GM19023 (cell line): ENCODE data around the gene RNF149.
"Not testable (repeated sequence)": the region's sequence is repeated elsewhere in the genome, so short reads cannot be mapped to it uniquely, and the experiment has no call there.

Experiments
- ATAC-seq: cut with Tn5 transposase; IDR thresholded peaks from one replicate; pipeline ENCODE4 v1.9.1; 2021; ENCODE audit warnings: mild to moderate bottlenecking, moderate library complexity; ENCODE audit not compliant: unreplicated experiment

RNF149 gene

DNA sequence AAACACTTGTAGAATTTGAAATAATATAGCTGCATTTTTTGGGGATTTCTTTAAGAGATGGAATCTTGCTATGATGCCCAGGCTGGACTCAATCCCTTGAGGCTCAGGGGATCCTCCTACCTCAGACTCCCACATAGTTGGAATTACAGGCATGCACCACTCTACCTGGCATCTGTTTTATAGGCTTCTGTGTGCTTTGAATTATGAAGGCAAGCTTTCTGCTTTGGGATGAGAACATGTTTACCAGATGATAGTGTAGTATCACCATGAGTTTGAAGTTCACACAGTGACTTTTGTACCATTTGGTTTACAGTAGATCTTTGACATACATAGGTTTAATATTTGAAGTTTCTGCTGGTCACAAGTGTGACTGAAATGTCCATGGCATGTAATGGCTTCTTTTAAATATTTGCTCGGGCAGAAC is 45.1 kb downstream of the RNF149 start:
- ATAC-seq, result no peak

DNA sequence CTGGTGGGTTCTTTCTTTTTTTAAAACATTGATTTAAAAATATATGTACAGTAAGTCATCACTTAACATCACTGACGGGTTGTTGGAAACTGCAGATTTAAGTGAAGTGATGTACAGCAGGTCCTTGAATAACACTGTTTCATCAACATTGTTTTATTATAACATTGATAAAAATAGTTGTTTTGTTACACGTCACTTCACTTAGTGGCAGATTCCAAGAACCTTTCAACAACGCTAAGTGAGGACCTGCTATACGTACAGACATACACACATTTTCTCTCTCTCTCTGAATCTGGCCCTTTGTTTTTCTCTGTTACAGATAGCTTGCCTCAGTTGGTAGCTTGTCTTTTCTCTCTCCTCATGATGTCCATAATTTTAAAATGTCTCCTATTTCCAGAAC is 46.4 kb downstream of the RNF149 start:
- no peak for ATAC-seq

DNA sequence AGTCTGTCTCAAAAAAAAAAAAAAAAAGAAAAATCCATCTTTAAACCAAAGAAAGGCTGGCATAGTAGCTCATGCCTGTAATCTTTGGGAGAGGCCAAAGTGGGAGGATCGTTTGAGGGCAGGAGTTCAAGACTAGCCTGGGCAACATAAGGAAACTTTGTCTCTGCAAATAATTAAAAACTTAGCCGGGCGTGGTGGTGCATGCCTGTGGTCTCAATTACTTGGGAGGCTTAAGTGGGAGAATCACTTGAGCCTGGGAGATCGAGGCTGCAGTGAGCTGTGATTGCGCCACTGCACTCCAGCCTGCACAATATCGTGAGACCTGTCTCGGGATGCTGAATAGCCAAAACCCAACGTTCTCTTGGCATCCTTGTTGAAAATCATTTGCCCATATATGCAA is 49.7 kb downstream of the RNF149 start:
- ATAC-seq, result no peak

DNA sequence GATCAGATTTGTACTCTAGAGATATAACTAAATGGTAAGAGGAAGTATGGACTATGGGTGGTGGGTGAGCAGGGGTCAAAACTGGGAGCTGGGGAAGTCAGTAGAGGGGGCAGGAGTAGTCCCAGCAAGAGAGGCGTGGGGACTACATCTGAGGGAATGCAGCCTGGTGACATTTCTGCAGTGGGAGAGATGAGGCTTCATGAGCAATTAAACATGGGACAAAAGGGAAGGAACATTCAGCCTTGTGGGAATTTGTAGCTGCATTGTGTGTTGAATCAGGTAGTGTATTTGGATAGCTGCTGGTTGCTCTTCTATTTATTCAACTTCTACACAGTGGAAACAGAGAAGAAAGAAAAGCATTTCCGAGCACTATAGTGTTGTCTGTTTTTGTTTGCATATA is 52.2 kb downstream of the RNF149 start:
- ATAC-seq, result no peak

DNA sequence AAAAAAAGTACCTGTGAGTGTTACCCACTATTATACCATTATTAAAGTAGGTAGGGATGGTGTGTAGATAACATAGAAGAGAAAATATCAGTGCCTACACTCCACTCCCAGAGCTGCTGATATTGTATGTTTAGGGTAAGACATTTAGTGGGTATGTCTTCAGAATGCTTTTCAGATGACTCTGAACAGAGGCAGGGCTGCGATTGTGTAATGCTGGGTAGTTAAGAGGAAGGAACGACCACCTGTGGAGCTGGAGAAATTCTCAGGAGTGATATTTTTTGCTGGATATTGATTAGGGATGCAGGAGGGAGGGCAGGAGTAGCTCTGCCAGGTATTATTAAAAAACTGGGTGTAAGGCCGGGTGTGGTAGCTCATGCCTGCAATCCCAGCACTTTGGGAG is 53.0 kb downstream of the RNF149 start:
- no peak for ATAC-seq

DNA sequence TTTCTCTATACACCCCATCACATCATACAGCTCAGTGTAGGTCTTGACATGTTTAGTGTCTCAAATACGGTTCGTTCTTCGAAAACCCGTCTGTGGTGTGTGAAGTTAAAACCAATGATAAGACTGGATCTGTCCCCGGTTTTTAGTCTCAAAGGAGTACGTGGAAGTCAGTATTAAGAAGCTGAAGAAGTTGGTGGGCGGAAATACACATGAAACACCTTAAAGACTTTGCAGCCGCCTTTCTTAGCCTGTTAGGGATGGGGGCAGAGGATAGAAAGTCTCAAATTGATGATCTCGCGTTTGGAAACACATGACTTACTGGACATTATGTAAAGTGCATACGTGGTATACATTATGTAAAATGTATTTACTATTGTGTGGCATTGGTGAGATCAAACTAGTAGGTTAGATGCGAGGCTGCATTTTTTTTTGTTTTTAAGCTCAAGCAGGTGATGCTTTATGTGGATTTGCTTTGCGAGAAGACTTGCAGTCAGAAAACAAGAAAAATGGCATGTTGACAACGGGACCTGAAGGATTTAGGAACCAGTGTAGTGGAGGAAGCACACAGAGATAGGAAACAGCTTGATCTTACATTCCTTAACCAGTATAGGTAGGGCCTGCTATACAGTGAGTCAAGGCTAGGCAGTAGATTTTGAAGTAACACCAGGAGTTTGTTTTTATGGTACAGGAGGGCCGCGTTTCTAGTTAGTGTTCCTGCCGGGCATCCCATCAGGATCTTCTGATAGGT is 54.6 kb downstream of the RNF149 start:
- no peak for ATAC-seq

DNA sequence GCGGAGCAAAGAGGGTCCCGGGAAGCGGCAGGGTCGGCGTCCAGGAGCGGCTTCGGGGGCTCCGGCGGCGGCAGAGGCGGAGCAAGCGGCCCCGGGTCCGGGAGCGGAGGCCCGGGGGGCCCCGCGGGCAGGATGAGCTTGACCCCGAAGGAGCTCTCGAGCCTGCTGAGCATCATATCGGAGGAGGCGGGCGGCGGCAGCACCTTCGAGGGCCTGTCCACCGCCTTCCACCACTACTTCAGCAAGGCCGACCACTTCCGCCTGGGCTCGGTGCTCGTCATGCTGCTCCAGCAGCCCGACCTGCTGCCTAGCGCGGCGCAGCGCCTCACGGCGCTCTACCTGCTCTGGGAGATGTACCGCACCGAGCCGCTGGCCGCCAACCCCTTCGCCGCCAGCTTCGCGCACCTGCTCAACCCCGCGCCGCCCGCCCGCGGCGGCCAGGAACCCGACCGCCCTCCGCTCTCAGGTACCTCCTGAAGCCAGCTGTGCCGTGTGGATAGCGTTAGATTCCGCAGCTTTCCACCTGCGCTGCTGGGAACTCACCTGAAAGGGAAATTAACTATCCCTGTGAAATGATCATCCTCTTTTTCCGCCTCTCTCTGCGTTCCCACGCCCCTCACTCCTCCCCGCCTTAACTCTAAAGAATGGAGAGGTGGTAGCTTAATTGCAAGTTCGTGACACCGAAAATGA is 55.3 kb downstream of the RNF149 start:
- ATAC-seq, result peak; percentile 56

DNA sequence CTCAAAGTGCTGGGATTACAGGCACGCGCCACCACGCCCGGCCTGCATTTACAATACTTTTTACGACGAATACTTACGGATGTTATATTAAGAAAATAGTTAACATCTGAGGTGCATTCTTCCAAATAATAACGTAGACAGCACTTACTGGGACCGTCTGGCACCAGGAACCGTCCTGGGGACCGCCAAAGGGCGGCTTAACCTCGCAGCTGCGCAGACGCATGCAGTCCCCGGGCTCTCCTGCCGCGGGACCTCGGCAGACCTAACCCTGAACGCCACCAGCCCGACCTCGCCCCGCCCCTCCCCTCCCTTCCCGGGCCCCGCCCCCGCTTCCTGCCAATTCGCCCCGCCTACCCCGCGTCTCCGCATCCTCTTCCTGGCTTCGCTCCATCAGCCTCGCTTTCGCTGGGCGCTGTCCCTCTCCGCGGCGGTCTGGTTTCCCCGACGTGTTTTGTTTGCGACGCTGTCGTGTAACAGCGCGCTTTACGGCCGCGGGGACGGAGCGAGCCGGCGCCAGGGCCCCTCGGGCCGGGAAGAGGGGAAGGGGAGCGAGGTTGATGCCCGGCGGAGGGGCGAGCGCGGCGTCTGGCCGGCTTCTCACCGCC is 56.0 kb downstream of the RNF149 start, which contains the start of gene CNOT11:
Gene CNOT11 (plus strand): TSS at position 479 of the 605 bp plus-strand sequence. CDS start 79 bp downstream, at position 558.
- peak; percentile 91 for ATAC-seq

DNA sequence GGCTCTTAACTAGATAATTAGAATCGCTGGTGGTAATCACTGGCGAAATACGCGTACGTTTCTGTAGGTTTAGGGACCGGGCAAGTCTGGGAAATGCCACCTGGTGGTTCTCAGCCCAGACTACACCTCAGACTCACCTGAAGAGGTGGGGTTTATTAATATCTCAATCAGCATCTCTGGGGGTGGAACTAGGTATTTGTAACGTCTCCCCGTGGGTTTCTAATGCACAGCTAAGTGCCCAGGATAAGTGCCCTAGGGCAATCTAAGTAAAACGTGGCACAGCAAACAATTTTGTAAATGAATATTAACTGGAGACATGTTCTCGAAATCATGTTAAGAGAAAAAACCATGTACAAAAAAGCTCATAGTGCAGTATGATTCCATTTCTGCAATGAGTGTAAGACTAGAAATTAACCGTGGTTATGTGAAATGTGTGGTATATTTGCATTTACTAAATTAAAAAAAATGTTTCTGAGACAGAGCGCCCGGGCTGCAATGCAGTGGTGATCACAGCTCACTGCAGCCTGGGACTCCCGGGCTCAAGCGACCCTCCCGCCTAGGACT is 56.6 kb downstream of the RNF149 start:
- ATAC-seq, result peak; percentile 51

DNA sequence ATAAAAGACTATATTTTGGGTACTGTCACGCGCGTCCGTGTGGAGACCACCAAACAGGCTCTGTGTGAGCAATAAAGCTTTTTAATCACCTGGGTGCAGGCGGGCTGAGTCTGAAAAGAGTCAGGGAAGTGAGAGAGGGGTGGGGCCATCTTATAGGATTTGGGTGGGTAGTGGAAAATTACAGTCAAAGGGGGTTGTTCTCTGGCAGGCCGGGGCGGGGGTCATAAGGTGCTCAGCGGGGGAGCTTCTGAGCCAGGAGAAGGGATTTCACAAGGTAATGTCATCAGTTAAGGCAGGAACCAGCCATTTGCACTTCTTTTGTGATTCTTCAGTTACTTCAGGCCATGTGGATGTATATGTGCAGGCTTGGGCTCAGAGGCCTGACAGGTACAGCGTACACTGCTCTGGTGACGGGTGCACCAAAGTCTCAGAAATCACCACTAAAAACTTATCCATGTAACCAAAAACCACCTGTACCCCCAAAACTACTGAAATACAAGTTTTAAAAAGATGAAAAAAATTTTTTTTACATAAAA is 57.2 kb downstream of the RNF149 start:
- ATAC-seq, result not testable (repeated sequence)

DNA sequence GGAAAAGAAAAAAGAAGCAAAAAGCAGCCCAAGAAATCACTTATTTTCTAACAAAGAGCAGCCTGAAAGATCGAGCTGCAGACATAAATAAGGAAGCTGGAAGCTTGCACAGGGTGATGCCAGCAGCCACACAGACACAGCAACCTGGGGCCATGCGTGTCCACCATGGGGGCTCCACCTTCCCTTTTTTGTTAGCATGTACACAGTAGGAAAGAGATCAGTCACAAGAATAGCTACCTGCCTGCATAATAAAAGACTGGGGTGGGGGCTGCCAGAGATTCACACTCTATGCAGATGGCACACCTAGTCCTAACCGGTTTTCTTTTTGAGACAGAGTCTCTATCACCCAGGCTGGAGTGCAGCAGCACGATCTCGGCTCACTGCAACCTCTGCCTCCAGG is 58.7 kb downstream of the RNF149 start:
- ATAC-seq, result no peak

DNA sequence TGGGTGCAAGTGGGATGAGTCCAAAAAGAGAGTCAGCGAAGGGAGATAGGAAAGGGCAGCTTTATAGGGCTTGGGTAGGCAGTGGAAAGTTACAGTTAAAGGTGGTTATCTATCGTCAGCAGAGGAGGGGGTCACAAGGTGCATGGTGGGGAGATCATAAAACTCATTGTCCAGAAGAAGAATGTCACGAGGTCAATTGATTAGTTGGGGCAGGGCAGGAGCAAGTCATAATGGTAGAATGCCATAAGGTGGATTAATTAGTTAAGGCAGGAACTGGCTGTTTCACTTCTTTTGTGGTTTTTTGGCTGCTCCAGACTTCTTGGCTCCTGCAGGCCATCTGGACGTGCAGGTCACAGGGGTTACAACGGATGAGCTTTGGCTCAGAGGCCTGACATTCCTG is 59.7 kb downstream of the RNF149 start:
- not testable (repeated sequence) for ATAC-seq

DNA sequence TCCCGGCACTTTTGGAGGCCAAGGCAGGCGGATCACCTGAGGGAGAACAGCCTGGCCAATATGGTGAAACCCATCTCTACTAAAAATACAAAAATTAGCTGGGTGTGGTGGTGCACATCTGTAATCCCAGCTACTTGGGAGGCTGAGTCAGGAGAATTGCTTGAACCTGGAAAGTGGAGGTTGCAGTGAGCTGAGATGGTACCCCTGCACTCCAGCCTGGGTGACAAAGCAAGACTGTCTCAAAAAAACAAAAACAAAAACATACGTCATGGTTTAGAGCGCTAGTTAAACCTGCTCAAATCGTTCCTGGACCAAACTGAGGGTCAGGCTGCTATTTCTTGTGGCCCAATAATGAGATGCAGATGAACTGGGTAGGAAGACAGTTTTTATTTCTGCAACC is 63.0 kb downstream of the RNF149 start:
- ATAC-seq, result not testable (repeated sequence)

DNA sequence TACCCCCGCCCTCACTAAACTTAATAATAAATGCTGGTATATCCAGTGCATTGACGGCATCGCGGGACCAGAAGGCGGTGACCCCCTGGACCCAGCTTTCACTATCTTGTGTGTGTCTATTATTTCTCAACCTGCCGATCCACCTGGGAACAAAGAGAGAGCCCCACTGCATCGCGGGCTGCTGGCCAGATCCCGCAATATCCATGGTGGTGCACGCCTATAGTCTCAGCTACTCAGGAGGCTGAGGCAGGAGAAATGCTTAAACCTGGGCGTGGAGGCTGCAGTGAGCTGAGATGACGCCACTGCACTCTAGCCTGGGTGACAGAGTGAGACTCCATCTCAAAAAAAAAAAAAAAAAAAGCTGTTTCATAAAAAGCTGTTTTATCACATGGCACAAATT is 63.6 kb downstream of the RNF149 start:
- ATAC-seq, result not testable (repeated sequence)

DNA sequence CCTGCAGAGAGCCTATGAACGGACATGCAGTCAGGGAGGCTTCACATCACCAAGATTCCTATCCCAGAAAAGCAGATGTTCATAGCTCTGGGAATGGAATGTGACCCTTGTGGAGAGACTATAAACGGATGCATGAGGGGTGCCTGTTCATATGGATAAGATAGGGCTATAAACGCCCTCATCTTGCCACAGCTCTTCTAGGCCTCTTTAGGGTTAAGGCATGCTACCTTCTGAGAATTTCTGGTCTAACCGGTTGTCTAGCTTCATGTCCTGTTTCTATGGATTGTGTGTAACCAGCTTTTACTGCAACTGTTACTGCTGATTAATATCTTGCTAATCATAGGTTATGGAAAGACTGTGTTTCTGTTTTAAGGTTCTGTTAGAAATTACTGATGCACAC is 64.1 kb downstream of the RNF149 start:
- ATAC-seq, result not testable (repeated sequence)

DNA sequence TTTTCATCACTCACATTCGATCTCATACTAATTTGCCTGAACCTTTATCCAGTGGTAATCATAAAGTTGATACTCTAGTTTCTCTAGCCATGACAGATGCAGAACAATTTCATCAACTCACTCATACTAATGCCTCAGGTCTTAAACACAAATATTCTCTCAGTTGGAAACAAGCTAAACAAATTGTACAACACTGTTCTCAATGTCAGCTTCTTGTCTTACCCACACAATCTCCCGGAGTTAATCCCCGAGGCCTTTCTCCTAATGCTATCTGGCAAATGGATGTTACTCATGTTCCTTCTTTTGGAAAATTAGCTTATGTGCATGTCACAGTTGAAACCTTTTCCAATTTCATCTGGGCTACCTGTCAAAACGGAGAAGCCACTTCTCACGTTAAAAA is 67.3 kb downstream of the RNF149 start:
- no peak for ATAC-seq

DNA sequence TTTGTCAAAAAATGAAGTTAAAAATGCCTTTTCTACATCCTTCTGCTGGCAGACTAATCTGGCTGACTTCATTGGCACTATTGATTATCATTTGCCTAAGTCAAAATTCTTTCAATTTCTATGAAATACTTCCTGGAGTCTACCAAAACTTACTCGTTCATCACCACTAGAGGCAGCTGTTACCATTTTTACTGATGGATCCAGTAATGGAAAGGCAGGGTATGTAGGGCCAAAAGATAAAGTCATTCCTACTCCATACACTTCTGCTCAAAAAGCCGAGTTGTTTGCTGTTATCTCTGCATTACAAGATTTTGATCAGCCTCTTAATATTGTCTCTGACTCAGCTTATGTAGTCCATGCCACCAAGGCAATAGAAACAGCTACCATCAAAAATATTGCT is 67.8 kb downstream of the RNF149 start:
- not testable (repeated sequence) for ATAC-seq

DNA sequence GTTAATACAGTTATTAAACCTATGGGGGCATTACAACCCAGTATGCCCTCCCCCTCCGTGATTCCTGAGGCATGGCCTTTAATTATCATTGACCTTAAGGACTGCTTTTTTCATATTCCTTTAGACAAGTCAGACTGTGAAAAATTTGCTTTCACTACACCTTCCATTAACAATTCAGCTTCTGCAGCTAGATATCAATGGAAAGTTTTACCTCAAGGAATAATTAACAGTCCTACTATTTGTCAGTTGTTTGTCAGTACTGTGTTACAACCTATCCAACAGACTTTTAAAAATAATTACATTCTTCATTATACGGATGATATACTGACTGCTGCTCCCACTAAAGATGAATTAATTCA is 68.8 kb downstream of the RNF149 start:
- ATAC-seq, result not testable (repeated sequence)

DNA sequence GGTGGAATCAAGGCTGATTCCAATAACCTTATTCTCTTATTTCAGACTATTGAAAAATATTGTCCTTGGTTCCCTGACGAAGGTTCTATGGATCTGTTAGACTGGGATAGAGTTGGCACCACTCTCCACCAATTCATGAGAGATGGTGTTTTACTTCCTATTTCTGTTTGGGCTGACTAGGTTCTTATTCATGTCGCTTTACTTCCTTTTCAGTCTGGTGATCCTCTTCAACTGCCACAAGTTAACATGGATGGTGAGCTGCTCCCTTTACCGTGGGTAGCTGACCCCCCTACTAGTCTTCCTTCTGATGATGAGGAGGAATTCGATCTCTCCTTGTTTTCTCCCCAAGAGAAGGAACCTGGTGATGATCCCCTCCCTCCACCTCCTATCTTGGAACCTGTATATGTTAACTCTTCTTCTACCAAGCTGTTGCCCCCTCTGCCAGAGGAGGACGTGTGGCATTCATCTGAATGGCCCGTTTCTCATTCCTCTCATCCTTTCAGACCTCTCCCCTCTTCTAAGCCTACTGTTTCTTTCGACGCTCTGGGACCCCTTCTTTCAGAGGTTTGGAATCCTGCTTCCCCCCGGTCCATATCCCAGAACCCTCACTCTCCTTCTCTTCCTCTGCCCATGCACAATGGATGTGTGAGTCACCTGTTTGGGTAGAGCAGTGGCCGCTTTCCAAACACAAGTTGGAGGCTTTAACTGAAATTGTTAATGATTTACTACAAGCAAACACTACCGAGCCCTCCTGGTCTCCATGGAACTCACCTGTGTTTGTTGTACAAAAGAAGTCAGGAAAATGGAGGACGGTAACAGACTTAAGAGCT is 69.4 kb downstream of the RNF149 start:
- ATAC-seq, result no peak

DNA sequence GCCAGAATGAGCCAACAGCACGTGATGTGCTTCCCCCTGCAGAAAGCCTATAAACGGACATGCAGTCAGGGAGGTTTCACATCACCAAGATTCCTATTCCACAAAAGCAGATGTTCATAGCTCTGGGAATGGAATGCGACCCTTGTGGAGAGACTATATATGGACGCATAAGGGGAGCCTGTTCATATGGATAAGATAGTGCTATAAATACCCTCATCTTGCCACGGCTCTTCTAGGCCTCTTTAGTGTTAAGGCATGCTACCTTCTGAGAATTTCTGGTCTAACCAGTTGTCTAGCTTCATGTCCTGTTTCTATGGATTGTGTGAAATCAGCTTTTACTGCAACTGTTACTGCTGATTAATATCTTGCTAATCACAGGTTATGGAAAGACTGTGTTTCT is 70.6 kb downstream of the RNF149 start:
- ATAC-seq, result not testable (repeated sequence)
